KG1 (cell line): ENCODE data around the gene TNFRSF4.

Experiments used
- DNase-seq: peaks from one replicate; lab custom pipeline; 2025; lab: John Stamatoyannopoulos, UW

The TNFRSF4 gene

DNA sequence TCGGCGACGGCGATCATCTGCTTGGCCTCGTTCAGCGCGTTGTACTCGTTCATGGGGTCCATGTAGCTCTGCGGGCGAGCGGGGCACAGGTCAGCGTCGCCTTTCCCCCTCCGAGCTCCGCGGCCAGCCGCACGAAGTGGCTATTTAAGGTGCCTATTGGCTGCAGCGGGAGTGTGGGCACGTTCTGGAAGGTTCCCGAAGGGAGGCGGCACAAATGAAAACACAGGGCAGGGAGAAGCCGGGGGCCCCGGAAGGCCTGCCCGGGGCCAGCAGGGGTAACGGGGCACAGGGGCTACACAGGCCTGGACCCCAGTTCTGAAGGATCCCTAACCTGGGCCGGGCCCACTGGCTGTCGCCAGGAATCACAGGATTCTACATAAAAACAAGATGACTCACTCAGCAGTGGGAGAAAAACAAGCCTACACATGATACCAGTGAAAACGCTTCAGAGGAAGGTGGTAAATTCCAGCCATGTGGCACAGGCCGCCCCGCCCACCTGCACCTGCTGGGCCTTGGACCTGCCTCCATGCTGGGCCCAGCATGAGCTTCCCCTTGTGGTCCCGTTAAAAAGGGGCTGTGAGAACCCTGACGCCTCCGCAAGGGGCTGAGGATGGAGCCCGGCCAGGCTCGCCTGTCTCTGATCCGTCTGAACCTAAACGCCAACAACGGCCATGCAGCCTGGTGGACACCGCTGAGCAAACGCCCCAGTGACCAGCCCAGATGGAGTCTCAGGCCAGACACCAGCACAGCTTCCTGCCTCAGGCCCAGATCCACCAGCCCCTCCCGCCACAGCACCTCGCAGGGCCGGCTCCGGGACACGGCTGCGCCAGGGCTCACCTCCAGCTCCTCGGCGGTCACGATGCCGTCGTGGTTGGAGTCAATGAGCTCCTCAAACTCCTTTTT is 3.9 kb upstream of the TNFRSF4 start:
- DNase-seq = no peak

DNA sequence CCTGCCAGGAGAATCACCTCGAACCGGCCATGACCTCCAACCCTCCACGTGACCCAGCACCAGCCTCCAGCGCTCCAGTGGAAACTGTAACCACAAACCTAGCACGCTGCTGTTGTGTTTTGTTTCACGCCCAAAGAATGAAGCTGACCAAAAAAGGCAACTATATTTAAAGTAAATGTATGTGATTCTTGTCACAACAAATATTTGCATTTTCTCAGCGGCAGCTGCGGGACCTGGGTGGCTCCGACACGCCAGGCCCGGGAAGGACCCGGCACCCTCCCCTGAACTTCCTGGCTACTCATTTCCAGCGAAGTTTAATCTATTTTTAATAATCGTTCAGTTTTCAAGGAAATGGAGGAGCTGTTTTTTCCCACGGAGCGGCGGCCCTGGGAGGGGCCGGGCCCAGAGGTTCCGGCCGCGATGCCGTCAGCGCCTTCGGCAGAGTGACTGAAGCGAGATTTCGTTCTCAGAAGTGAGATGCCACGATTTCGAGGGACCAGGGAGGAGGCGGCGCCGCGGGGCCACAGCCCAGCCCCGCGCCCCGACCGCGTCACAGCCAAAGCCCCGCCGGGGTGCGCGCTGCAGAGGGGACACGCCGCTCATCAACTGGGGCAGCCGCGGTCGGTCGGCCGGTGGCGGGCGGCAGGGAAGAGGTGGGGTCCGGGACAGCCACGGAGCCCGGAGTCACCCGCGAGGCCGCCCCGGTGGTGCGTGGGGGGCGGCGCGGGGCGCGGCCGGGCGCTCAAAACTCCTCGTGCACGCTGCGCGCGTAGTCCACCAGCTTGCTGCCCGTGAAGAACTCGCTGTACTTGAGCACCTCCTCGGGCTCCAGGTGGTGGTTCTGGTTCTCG is 3.0 kb upstream of the TNFRSF4 start:
- DNase-seq = no peak

DNA sequence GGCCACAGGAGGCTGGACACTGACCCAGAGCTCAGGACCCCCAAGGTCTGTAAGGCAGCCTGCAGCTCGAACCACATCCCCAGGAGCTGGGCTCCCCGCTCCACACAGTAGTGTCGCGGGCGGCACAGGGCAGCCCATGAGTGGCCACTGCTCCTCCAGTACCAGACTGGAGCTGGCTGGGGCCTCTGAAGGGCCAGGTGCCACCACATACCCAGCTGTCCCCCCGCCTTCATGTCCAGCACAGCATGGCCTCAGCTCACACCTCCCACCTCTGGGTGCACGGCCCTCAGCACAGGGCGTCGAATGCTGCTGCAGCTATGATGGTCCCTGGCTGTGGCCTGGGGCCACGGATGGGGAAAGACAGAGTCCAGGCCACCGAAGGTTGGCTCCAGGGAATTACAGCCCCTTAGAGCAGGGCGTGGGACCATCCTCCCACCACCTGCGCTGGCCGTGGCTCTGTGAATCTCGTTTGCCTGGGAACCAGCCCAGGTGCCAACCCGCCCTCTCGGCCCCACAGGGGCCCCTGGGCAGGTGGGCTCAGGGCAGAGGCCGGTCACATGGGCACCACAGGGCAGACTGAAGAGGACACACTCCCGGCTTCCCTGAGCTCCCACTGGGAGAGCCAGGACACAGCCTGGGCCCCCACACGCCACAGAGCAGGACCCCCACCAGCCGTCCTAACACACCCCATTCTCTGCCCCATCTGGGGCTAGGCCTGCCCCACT is 2.1 kb upstream of the TNFRSF4 start:
- no peak for DNase-seq

DNA sequence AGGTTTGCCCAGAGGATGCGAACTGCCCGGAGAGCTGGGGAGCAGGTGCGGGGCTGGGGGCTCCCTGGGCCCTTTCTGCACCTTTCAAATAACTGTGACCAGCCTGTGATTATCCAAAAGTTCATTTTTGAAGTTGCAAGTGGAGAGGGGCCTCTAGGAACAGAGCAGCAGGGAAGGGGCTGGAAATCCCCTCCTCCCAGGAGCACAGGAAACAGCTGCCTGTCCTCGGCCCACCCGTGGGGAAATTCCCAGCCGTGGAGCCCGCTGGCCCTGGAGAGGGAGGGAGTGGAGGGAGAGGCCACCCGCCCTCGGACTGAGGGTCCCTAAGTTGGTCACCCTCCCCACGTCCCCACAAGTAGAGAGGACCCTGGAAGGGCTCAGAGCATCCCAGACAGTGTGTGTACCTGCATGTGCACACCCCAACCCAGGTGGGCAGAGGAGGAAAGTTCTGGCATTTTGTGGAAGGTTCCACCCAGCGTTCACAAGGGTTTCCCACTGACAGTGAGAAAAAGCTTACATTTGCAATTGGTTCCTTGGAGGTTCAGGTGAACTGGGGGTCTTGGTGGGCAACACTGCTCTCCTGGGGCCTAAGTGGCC is 1.2 kb upstream of the TNFRSF4 start:
- DNase-seq = no peak

DNA sequence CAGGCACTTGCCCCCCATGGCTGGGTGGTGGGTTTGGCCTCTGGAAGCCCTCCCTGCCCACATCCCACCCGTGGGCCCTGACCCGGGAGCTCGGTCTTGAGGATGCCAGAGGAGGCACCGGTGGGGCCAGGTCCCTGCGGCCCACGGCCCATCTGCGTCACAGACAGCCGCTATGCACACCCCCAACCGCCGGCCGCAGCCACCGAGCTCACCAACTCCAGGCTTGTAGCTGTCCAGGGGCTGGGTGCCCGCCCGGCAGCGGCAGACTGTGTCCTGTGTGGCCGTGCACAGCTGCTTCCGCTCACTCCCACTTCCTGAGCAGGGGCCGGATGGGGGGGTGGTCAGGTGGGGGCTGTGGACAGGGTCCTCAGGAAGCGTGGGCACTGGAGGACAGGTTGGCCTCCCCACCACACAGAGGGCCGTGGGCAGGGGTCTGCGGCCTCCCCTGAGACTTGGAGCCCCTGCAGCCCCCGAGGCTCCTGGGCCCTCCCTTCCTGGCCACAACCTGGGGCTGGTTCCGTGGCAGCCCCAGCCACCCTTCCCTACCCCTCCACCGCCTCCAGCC is 1.1 kb downstream of the TNFRSF4 start:
- DNase-seq = no peak

DNA sequence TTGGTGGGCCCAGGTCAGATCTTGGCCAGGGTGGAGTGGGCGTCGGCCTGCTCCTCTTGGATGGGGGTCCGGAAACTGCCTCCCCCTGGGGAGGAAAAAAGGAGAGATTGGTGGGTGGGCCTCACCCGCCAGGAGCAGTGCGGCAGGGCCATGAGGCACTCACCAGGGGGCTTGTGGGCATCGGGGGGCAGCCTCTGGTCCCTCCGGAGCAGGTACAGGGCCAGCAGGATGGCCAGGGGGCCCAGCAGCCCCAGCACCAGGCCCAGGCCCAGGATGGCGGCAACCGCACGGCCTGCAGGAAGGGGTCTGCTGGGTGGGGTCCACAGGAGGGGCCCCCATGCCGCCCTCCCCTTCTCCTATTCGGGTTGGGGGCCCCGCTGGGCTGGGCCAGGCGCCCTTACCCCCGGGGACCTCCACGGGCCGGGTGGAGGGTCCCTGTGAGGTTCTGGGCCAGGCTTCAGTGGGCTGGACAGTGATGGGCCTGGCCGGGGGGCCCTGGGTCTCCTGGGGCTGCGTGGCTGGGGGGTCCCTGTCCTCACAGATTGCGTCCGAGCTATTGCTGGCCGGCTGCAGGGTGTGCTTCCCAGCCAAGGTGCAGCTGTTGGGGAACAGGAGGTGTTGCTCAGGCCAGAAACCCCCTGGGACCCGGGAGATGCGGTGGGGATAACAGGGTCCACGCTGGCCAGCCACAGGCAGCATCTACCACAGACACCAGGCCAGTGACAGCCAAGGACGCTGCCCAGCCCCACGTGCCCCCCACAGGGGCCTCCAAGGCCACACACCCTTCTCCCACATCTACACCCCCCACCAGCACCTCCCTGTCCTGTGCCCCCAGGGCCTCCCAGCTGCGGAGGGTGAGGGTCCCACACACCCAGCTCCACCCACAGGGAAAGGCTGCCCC is 2.2 kb downstream of the TNFRSF4 start:
- no peak for DNase-seq

DNA sequence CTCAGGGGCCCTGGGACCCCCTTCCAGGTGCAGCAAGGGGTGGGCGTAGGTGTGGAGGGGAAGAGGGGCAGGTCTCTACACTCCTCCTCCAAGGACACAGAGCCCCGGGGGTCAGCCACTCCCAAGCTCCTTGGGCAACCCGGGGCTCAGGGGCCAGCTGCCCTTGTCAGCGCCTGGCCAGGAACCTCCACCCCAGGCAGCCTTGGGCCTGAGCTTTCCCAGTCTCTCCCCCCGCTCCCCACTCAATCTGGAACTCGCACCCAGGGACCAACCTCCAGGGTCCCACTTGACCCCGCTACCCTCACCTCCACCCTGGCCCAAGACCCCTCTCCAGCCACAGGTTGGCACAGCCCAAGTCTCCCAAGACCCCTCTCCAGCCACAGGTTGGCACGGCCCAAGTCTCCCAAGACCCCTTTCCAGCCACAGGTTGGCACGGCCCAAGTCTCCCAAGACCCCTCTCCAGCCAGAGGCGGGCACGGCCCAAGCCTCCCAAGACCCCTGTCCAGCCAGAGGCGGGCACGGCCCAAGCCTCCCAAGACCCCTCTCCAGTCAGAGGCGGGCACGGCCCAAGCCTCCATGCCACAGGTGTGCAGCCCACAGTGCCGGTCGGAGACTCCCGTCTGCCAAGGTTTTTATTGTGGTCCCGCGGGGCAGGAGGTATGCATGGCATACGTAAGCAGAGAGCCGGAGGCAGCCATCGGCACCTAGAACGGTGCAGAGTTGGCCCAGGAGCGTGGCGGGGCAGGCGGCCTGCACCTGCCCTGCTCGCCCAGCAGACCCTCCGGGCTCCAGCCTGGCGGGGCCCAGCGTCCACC is 3.0 kb downstream of the TNFRSF4 start:
- no peak for DNase-seq

DNA sequence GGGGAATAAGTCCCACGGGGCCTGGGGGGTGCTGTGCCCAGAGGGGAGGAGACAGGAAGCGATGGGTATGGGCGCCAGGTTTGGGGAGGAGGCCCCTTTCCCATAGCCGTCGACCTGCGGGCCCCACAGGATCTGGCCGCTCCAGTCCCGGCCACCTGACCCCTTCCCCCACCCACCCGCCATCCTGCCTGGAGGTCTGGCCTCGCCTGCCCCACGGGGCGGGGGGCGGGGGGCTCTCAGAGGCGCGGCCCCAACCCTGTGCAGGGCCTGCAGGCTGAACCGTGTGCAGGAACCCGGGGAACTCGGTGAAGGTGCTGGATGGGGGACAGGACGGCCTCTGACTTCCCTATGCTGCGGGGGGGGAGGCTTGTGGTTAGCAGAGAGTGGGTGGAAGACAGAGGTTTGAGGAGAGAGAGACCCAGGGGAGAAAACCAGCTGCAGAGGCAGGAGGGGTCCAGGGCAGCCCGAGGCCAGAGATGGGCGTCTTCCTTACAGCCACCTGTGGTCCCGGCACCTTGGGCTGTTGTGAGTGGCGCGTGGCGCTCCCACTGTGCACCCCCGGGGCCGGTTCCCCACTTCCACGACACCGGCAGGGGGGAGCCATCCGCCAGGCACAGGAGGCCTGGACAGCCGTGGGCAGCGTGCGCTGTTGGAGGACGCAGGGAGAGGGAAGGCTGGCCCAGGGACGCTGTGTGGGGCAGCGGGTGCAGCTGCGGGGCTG is 5.1 kb downstream of the TNFRSF4 start:
- peak; percentile 21 for DNase-seq

DNA sequence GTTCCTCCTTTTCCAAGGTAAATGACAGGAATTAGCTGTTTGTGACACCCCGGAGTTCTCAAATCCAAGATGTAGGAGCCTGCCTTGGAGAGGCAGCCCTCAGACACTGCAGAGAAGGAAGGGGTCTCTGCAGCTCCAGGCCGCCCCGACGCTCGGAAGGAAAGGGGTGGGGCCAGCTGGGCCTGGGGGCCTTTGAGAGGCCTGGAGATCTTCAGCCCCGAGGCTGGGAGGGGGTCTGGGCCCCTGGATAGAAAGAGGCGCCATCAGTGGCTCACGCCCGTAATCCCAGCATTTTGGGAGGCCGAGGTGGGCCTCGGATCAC is 6.4 kb downstream of the TNFRSF4 start:
- no peak for DNase-seq

DNA sequence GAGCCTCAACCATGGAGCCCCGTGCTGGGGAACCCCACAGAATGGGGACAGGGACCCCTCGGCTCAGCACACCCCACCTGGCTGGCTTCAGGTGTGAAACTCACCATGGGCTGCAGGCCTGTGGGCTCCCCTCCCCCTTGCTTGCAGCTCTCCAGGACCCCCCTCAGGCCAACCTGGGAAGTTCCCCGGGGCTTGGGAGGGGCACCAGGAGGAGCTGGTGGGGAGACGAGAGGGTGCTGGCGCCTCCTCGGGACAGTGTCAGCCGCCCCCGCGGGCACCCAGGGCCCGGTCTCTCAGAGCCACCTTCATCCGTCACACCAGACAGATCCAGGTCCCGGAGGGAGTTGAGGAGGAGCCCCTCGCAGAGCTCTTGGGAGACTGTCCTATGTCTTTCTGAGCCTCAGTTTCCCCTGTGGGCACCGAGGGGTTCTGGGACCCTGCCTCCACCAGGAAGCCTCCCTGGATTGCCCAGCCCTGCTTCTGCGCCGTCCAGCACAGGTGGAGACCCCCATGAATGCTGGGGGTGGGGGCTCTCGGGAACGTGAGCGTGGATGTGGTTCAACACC is 6.9 kb downstream of the TNFRSF4 start:
- no peak for DNase-seq

DNA sequence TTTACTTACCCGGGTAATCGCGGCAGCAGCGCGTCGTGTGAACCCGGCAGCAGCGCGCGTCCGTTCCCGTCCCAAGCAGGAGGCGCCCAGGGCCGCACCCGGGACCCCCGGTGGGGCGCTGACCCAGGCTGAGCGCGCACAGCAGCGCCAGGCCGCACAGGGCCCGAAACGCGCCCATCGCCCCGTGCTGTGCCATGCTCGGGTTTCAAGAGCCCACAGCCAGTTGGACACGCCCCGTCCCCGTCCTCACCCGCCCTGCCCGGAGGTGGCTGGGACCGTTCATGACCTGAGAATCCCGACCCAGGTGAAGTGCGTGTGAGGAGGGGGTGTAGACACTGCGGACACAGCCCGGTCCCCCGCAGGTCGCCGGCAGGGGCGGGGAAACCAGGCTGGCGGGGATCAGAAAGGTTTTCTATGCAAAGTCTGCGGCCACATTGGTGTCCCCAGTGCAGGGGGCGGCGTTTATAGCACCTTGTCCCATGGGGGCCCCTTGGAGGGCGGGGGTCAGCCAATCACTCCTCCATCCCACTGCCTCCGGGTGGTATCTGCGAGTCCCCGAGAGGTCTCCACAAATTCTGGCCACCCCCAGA is 7.5 kb downstream of the TNFRSF4 start, which contains the start of gene TNFRSF18:
Gene TNFRSF18 (minus strand): TSS at position 217 of the 590 bp plus-strand sequence. CDS start 21 bp downstream, at position 196.
- DNase-seq = no peak

DNA sequence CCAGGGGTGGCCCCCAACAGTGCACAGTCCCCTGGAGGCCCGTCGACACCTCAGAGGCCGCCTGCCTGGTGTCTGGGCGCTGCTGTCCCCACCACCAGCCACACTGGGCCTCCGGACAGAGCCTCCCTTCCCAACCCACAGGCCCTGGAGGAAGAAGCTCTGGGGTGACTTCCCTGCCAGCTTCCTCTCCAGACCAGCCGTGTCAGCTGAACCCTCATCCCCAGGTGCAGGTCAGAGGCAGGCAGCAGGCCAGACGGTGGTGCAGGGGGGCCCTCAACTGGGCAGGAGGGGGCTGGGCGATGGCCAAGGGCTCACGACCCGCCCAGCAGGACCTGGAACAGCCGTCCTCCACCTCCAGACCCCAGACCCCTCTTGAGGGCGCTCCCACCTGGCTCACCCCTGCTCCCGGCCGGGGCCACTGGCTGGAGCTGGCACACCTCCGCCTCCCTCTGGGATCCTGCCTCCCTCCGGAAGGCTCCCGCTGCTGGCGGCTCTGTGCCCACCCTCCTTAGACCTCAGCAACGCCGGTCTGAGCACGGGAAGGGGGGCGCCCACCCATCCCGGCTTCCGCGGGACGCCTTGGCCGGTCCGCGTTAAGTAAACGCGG is 8.1 kb downstream of the TNFRSF4 start:
- DNase-seq = no peak

DNA sequence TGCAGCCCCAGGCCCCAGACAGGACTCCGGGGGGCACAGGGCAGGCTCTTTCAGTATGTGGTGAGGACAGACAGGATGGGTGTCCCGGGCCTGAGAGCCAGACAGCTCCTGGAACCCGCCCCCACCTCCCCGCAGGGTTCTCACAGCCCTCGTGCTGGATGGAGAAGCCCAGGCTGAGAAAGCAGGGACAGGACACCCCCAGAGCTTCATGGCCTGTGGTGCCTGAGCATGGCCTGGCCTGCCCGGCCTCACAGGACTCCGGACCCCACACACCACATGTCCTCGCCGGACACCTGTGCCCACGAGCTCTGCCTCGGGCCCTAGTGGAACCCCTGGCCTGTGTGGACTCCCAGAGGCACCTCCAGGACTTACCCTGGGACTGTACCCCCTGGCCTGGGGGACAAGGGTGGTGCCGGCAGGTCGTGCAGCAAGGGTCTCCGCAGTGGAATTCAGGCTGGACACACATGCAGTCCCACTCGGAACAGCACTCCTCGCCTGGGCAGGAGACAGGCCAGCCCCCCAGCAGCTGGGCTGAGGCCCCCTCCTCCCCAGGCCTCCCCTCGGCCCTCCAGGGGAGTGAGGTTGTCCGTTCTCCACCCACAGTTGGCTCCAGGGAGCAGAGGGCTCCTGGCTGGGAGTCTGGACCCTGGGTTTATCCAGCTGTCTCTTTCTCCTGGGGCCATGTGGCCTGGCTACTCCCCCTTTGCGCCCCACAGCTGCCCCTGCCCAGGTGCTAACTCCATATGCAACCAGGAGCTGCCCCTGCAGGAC is 8.8 kb downstream of the TNFRSF4 start:
- DNase-seq = no peak

DNA sequence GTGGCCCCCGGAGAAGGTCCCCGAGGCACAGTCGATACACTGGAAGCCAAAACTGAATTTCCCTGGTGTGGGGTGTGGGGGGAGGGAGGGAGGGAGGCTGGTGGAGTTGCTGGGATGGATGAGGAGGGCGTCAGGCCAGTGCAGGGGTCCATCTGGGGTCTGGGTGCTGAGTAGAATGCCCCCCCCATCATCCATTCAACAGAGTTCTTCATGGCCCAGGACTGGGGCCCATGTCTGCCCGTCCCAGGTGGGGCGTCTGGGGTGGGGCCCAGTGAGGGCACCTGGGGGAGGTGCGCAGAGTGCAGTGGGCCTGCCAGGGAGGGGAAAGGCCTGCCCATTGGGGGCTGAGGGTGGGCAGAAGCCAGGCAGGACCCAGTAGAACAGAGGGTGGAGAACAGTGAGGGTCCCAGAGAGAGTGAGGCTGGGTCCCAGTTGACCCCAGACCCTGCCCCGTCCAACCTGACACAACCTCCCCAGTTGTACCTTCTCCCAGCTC is 9.5 kb downstream of the TNFRSF4 start:
- DNase-seq = no peak

DNA sequence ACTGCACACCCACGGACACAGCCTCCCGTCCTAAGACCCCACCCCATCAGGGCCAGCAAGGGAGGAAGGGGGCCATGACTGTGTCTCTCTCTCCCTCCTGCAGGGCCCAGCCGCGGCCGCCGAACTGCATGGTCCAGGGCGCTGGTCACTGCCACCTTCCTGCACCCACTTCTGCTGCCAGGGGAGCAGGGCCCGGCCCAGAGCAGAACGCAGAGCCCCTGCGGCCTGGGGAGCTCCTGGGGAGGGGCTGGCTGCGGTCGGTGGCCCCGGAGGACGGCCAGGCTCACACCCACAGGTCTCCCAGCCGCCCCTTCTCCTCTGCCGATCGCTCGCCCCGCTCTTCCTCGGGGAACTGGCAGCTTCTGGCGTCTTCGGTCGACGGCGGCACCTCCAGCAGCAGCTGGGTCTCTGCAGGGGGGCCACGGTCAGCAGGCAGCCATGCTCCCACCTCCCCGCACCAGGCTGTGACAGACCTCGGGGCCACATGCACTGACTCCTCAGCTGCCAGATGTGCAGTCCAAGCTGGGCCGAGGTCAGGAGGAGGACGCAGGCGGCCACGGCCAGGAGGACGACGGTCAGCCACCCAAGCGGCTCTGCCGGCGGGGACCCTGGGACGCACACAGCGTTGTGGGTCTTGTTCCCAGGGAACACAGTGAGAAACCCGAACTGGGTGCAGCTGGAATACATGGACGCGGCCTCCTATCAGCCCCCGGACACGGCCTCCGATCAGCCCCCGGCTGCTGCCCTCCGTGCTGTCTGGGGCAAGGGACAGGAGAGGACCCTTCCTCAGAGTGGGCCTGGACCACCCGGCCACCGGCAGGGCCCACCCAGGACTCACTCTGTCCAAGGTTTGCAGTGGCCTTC is 10.2 kb downstream of the TNFRSF4 start:
- no peak for DNase-seq
